GM18868 (cell line): ENCODE data around the gene SNX14.
A peak's percentile ranks its signal among the peaks of the same experiment; 100 is the strongest.

Experiments
- ATAC-seq: cut with Tn5 transposase; IDR thresholded peaks from one replicate; pipeline ENCODE4 v1.9.1; 2021; ENCODE audit warnings: mild to moderate bottlenecking, moderate library complexity; ENCODE audit not compliant: unreplicated experiment

Gene SNX14

DNA sequence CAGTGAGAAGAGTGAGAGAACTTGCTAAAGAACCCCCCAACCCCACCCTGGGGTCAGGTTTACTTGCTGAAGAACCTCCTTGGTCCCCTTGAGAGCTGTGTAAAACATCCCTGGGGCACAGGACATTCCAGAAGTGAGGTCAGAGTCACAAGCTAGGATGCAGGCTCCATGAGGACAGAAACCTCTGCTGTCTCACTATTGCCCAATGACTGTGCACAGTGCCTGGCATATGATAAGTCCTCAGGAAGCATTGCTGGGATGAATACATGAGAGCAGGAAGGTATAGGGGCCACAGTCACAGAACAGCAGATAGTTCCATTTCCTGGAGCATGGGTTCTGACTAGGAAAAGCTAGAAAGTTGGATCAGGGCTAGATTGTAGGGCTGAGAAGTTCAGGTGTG lies 125.3 kb downstream of the SNX14 start:
- no peak for ATAC-seq

- peak; percentile 55 for ATAC-seq
Observed at GRCh38 chr6:85465762-85466161, 127.9 kb downstream of the SNX14 start.

- no peak for ATAC-seq
Observed at GRCh38 chr6:85464722-85465150, 128.9 kb downstream of the SNX14 start.

DNA sequence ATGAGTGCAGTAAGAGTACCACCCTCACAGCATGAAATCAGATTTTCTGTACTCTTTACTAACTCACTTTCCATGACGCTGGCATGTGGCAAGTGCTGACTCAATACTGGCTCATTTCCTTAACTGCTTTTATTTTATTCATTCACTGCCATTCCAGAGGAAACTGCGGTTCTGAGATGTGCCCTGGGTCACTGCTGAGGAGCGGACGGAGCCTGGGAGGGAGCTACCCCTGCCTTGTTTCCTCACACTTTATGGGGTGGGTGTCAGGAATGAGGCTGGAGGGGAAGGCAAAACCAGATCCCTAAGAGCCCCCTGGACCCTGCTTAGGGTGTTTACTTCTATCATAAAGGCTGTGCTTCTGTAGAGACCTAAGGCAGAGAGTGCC lies 129.4 kb downstream of the SNX14 start:
- ATAC-seq, result no peak

DNA sequence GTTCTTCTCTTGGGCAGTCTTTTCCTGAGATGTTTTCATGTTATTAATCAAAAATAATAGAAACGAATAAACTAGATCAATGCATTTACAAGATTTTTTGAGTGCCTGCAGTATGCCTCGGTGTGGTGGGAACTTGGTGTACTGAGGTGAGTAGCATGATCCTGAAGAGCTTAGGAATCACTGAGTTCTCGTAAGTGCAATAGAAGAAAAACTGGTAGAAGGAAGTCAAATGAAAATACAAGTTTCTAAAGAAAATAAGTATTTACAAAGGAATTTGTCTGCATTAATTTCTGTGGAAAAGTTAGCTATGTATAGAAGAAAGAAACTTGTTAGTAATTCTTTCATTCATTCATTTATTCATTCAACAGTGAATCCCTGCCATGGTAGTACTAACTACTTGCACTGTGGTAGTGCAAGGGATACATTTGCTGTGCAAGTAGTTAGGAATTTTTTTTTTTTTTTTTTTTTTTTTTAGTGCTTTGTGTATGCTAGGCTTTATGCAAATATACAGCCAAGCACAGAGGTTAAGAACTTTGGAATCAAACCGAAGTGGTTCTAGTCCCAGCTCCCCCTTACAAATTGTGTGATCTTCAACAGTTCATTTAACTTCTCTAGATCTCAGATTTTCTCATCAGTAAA lies 129.9 kb downstream of the SNX14 start:
- no peak for ATAC-seq

DNA sequence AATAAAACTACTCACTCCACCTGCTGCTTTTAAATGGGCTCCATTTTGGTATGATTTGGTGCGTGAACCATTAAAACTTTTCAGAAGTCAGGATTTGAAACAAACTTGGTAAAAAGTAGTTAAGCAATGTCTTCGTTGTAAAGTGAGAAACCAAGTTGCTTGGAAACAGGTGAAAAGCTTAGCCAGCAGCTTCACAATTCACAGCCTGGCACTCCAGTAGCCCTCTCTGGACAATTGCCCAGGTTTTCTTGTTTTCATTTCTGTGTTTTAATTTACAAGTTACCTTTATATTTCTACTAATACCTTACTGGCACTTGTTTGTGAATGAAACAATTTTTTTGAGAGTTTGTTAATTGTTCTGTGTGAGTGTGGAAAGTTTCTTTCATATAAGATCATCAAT lies 131.0 kb downstream of the SNX14 start:
- no peak for ATAC-seq

DNA sequence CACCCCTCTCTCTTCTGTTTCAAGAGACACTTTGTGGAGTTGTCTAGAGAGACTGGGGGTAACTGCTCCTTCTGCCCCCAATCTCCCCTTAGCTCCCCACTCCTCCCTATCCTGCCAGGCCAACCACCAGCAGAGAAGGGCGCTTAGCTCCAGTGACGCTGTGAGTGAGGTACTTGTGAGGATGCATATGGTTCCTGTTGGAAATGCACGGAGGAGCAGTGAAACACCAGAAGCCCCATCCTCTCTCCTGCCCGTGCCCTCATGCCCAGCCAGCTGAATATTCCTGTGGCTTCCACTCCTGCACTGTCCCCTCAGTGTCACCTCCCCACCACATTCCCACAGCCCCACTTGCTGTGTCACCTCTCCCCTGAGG lies 131.9 kb downstream of the SNX14 start:
- no peak for ATAC-seq

DNA sequence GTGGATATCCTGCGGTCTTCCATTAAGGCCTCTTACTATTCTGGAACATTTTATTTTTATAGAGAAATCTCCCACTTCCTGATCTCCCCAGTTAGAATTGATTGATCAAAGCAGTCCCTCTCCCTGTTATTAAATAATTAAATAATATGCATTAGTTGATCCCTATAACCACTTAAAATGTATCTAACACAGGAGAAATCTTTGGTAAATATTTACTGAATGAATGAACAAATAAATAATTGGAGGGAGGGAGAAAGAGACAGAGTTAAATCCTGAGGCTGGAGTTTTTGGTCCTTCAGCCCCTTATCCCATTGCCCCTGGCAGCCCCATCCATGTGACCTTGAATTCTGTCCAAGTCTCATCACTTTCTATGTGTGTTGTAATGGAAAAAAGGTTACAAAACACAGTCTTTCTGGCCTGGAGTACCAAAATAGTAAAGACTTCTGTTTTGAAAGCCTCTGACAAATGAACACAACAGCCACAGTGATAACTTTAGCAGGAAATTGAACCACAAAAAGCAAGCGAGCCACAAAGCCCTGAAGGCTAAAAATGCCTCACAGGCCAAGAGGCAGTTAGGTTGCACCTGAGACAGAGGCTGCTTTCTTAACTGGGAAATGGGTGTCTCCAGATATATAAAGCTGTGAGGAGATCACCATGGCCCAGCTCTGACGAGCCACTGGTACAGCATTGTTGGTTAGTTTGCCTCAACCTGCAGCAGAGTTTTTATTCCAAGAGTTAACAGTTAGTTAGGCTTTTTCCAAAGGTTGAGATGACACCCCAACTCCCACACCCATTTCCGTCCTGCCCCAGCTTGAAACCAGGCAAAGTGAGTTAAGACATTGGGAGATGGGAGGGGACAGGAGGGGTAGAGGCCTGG lies 132.5 kb downstream of the SNX14 start:
- peak; percentile 70 for ATAC-seq

DNA sequence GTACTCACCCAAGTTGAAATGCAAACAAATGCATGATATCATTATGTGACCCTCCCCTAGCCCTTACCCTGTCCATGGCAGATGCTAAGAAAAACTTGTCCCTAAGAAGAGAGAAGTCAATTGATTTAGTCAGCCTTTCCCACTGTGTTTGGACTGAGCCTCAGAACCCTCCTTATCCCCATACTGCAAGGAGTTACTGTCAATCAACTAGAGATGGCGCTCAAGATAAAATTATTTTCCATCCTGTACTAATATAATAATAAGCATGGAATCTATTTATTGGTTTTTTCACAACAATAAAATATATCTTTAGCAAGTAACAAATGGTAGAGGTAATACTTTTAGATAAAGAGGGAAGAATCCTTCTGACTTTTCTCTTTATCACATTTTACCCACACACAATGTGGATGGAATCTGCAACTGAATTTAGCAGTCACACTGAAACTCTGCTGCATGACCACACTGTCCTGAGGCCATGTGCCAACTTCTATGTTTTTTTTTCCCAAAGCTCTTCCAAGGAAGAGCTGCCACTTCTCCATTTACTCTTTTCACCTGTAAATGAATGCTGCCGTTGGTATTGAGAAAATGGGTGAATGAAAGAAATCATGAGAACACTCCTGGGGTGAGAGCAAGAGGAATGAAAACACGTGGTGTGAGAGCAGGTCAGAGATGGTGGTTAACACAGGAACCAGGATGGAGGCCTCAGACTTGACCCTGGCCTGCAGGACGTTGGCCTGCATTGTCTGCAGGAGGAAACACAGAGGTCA lies 133.3 kb downstream of the SNX14 start:
- no peak for ATAC-seq

DNA sequence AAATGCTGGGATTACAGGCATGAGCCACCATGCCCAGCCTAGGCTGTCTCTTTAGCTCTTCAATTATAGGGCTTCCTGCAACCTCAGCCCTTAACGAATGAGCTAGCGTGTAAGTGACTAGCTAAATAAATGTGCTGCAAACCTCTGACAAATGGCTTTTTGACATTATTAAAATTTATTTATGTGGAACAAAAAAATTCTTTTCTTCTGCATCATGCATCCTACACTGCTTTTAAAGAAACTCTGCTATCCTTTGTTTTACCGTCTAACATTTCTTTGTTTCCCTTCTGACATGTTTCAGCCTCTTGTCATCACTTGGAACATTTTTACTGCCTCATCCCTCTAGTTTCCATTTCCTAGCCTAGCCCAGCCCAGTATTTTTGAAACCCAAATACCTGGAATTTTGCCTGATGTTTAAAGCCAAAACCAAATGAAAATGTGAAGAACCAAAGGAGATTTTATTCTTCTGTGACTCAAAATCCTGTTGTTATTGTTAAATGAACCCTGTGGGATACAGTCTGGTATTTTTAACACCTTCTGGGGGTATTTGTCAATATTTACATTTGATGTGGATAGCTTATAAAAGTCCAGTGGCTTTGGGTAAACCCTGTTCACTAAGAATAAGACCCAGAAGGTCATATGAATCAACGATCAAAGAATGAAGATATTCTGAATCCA lies 134.3 kb downstream of the SNX14 start:
- no peak for ATAC-seq

DNA sequence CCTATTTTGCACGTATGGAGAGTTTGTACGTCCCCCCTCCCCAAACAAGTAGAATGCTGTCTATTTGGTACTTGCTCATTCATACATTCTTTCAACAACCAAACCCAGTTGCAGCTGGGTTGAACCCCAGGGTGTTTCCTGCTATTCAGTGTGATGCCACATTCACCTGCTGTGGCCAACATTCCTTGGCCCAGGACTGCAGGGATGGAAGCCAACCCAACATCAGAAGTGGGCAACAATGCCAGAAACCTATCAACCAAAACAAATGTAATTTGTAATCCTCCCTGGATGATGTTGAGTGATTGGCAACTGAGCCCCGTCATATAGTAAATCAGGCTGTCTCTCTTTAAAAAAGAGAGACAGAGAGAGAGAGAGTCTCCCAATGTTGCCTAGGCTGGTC lies 134.9 kb downstream of the SNX14 start:
- no peak for ATAC-seq

DNA sequence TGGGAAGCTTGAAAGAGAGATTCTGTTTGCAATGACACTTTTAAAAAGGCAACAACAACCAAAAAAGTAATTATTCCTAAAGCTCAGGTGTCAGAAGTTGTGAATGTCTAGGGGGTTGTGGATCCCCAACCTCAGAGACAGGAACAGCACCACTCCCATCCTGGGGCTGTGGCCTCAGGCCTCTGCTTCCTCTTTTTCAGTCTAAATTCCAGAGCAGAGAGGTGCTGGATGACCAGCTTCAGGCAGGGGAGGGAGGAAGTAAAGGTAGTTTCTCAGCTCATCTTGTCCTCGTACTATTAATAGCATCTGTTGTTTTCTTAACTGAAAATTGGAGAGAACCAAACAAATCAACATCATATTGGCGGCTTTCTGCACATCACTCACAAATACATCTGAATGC lies 135.5 kb downstream of the SNX14 start:
- no peak for ATAC-seq

GRCh38 chr6:85456782-85457181 lies 136.9 kb downstream of the SNX14 start:
- no peak for ATAC-seq
